Measurements from ENCODE around the gene INS. TPM values are rescaled to one million over a fixed set of nuclear protein-coding genes. Genes with fewer than 3 reads are reported as not detected.

Gene INS
- total RNA-seq, 4 donors from 2014 or later: not detected

- H3K36me3 ChIP-seq: no peaks in the 10 kb centered on the region
- DNase-seq: no peak
- no peaks in the 10 kb centered on the region for H3K9me3 ChIP-seq
- TF ChIP-seq POLR2A (IDR thresholded peaks at IDR 0.05): no peak
- TF ChIP-seq, protein P1, sequence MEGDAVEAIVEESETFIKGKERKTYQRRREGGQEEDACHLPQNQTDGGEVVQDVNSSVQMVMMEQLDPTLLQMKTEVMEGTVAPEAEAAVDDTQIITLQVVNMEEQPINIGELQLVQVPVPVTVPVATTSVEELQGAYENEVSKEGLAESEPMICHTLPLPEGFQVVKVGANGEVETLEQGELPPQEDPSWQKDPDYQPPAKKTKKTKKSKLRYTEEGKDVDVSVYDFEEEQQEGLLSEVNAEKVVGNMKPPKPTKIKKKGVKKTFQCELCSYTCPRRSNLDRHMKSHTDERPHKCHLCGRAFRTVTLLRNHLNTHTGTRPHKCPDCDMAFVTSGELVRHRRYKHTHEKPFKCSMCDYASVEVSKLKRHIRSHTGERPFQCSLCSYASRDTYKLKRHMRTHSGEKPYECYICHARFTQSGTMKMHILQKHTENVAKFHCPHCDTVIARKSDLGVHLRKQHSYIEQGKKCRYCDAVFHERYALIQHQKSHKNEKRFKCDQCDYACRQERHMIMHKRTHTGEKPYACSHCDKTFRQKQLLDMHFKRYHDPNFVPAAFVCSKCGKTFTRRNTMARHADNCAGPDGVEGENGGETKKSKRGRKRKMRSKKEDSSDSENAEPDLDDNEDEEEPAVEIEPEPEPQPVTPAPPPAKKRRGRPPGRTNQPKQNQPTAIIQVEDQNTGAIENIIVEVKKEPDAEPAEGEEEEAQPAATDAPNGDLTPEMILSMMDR (IDR thresholded peaks at IDR 0.05): peak in 5 of 6 experiments; percentile 34 to 70 (median 47)
- intact Hi-C loops (cut with DNase I): no loop called here
- H3K4me1 ChIP-seq: peaks cover 0 to 20% (median 0%) of the 10 kb centered on the region in 3 donors
- no peak overlapping the region for H3K4me3 ChIP-seq
- peaks cover 0 to 95% (median 1%) of the 10 kb centered on the region in 4 donors for H3K27me3 ChIP-seq
- no peak overlapping the region for H3K27ac ChIP-seq
- WGBS, 2 donors: 25 to 53% methylated on average over 2 to 14 of the region's 21 CpGs
These were observed 25.8 kb upstream of the INS start for GRCh38 chr11:2186669-2187279.

GRCh38 chr11:2185324-2186085, 24.5 kb upstream of the INS start:
- intact Hi-C loops (cut with DNase I): no loop called here
- no peaks in the 10 kb centered on the region for H3K9me3 ChIP-seq
- no peak overlapping the region for H3K4me3 ChIP-seq
- H3K27me3 ChIP-seq: peaks cover 0 to 95% (median 1%) of the 10 kb centered on the region in 4 donors
- WGBS, 2 donors: 71 to 74% methylated on average over 4 to 7 of the region's 23 CpGs
- H3K36me3 ChIP-seq: no peaks in the 10 kb centered on the region
- TF ChIP-seq, protein P1 (IDR thresholded peaks at IDR 0.05): no peak
- no peak for TF ChIP-seq POLR2A (IDR thresholded peaks at IDR 0.05)
- peaks cover 0 to 22% (median 0%) of the 10 kb centered on the region in 3 donors for H3K4me1 ChIP-seq
- H3K27ac ChIP-seq: no peak overlapping the region
- no peak for DNase-seq

- Histone ChIP-seq H3K27ac (no peak overlapping the region), H3K27me3 (peaks cover 0 to 89% (median 1%) of the 10 kb centered on the region in 4 donors), H3K9me3 (no peaks in the 10 kb centered on the region), H3K4me3 (no peak overlapping the region), H3K4me1 (peaks cover 0 to 44% (median 5%) of the 10 kb centered on the region in 3 donors), H3K36me3 (no peaks in the 10 kb centered on the region)
- WGBS, 2 donors: 74 to 82% methylated on average over 12 to 19 of the region's 20 CpGs
- intact Hi-C loops (cut with DNase I): no loop called here
- no peak for DNase-seq
- no peak for TF ChIP-seq POLR2A (IDR thresholded peaks at IDR 0.05)
- TF ChIP-seq, protein P1 (IDR thresholded peaks at IDR 0.05): no peak
These were observed 21.9 kb upstream of the INS start for GRCh38 chr11:2182692-2183474.

DNA sequence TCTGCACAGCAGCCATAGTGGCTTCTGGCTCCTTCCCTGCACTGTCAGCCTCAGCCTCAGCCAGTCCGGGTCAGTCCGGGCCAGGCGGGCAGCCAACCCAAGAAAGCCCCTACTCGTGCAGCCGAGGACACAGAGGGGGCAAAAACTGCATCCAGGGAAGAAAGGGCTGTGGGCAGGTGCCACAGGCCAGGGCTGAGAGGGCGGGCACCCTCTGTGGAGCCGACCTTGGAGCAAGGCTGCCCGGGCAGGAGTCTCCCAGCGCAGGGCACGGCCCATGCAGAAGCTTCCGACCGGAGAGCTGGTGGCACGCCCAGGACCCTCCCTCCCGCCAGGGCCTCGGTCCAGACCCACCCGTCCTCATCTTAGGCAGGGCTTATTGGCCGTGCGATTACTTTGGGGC, 21.1 kb upstream of the INS start:
- intact Hi-C loops (cut with DNase I): no loop called here
- DNase-seq: no peak
- peaks cover 0 to 84% (median 1%) of the 10 kb centered on the region in 4 donors for H3K27me3 ChIP-seq
- no peak overlapping the region for H3K4me3 ChIP-seq
- H3K27ac ChIP-seq: no peak overlapping the region
- H3K36me3 ChIP-seq: no peaks in the 10 kb centered on the region
- whole genome bisulfite sequencing, 2 donors: 81% methylated on average over 11 of the region's 18 CpGs; no CpG with 5 or more reads in 1 of the 2 donors
- no peaks in the 10 kb centered on the region for H3K9me3 ChIP-seq
- TF ChIP-seq, protein P1 (IDR thresholded peaks at IDR 0.05): no peak
- no peak for TF ChIP-seq POLR2A (IDR thresholded peaks at IDR 0.05)
- H3K4me1 ChIP-seq: peaks cover 0 to 48% (median 5%) of the 10 kb centered on the region in 3 donors

All from esophagus squamous epithelium (tissue), 5 donors.